Measurements from ENCODE around the gene FMNL1. TPM values are rescaled to one million over a fixed set of nuclear protein-coding genes. Genes with fewer than 3 reads are reported as not detected.

FMNL1 gene
- total RNA-seq, 1 donor from 2014 or later, result 22.1 TPM

DNA sequence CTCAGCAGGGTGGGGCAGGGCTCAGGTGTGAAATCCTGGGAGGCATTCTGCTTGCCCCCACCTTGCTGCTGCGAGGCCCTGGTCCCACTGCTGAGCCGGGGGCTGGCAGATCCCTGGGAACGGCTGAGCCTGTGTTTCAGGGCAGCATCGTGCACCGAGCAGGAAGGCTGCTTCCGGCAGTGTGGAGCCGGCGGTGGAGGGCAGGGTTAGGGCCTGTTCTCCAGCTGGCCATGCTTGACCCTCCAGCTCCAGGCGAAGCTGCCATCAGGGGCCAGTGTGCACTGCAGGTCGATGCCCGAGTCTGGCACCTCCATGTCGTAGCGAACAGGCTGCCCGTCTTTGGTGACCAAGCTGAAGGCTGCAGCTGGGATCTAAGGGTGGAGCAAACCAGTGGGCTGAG, 42.7 kb downstream of the FMNL1 start:
- intact Hi-C loops (cut with DNase I), result no loop called here
- Histone ChIP-seq H3K9me3 (no peaks in the 10 kb centered on the region), H3K27me3 (no peaks in the 10 kb centered on the region), H3K36me3 (peaks cover 0 to 46% of the 10 kb centered on the region in 2 donors), H3K4me3 (no peak overlapping the region), H3K4me1 (peaks cover 28% of the 10 kb centered on the region), H3K27ac (no peak overlapping the region)
- DNase-seq (ENCODE audit: extremely low spot score in 2 of 2), result no peak
- TF ChIP-seq, protein P1, sequence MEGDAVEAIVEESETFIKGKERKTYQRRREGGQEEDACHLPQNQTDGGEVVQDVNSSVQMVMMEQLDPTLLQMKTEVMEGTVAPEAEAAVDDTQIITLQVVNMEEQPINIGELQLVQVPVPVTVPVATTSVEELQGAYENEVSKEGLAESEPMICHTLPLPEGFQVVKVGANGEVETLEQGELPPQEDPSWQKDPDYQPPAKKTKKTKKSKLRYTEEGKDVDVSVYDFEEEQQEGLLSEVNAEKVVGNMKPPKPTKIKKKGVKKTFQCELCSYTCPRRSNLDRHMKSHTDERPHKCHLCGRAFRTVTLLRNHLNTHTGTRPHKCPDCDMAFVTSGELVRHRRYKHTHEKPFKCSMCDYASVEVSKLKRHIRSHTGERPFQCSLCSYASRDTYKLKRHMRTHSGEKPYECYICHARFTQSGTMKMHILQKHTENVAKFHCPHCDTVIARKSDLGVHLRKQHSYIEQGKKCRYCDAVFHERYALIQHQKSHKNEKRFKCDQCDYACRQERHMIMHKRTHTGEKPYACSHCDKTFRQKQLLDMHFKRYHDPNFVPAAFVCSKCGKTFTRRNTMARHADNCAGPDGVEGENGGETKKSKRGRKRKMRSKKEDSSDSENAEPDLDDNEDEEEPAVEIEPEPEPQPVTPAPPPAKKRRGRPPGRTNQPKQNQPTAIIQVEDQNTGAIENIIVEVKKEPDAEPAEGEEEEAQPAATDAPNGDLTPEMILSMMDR (IDR thresholded peaks at IDR 0.05), result no peak
- TF ChIP-seq POLR2AphosphoS5 (IDR thresholded peaks at IDR 0.05; ENCODE audit: insufficient read depth in 1 of 2, low read depth in 1 of 2) (no peak), POLR2A (IDR thresholded peaks at IDR 0.05) (no peak)

GRCh38 chr17:45264988-45265387, 43.3 kb downstream of the FMNL1 start:
- Histone ChIP-seq H3K27me3 (no peaks in the 10 kb centered on the region), H3K4me3 (no peak overlapping the region), H3K36me3 (peaks cover 0 to 52% of the 10 kb centered on the region in 2 donors), H3K4me1 (peaks cover 28% of the 10 kb centered on the region), H3K9me3 (no peaks in the 10 kb centered on the region), H3K27ac (no peak overlapping the region)
- TF ChIP-seq POLR2AphosphoS5 (IDR thresholded peaks at IDR 0.05; ENCODE audit: insufficient read depth in 1 of 2, low read depth in 1 of 2) (no peak), POLR2A (IDR thresholded peaks at IDR 0.05) (no peak)
- TF ChIP-seq, protein P1 (IDR thresholded peaks at IDR 0.05), result no peak
- no peak for DNase-seq (ENCODE audit: extremely low spot score in 2 of 2)
- intact Hi-C loops (cut with DNase I), result no loop called here

GRCh38 chr17:45265821-45266220, 44.1 kb downstream of the FMNL1 start:
- Histone ChIP-seq H3K36me3 (peaks cover 0 to 60% of the 10 kb centered on the region in 2 donors), H3K4me1 (peaks cover 28% of the 10 kb centered on the region), H3K9me3 (no peaks in the 10 kb centered on the region), H3K27ac (no peak overlapping the region), H3K4me3 (no peak overlapping the region), H3K27me3 (no peaks in the 10 kb centered on the region)
- no peak for DNase-seq (ENCODE audit: extremely low spot score in 2 of 2)
- TF ChIP-seq POLR2AphosphoS5 (IDR thresholded peaks at IDR 0.05; ENCODE audit: insufficient read depth in 1 of 2, low read depth in 1 of 2), result no peak
- no peak for TF ChIP-seq POLR2A (IDR thresholded peaks at IDR 0.05)
- TF ChIP-seq, protein P1 (IDR thresholded peaks at IDR 0.05), result no peak
- intact Hi-C loops (cut with DNase I), result no loop called here

DNA sequence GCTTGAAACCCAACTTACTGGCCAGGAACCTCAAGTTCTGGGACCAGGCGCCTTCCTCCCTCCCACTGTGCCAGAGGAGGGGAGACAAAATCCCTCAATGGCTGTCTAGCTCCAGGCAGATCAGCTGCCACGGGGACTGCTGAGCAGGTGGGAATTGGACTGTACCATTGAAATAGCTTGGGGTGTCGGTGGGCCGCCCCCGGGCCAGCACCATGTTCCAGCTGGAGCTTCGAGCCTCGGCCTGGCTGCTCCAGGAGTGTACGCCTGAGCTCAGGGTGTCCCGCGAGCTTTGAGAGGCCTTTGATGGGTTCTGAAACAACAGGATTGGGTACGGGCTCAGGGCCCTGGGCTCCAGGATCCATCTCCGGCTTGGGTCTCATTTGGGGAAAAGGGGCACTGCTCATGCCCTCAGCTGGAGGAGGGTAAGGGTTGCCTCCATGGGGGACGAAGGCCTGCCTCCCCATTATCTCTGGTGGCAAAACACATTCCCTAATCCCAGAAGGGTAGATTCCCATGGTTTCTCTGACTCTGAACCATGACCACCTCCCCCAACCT, 44.8 kb downstream of the FMNL1 start:
- Histone ChIP-seq H3K27ac (no peak overlapping the region), H3K27me3 (no peaks in the 10 kb centered on the region), H3K4me1 (peaks cover 23% of the 10 kb centered on the region), H3K4me3 (no peak overlapping the region), H3K9me3 (no peaks in the 10 kb centered on the region), H3K36me3 (peaks cover 0 to 64% of the 10 kb centered on the region in 2 donors)
- TF ChIP-seq, protein P1 (IDR thresholded peaks at IDR 0.05), result no peak
- intact Hi-C loops (cut with DNase I), result no loop called here
- no peak for DNase-seq (ENCODE audit: extremely low spot score in 2 of 2)

GRCh38 chr17:45267436-45268055, 45.9 kb downstream of the FMNL1 start:
- H3K27me3 ChIP-seq, result no peaks in the 10 kb centered on the region
- TF ChIP-seq POLR2AphosphoS5 (IDR thresholded peaks at IDR 0.05; ENCODE audit: insufficient read depth in 1 of 2, low read depth in 1 of 2) (no peak), POLR2A (IDR thresholded peaks at IDR 0.05) (no peak)
- TF ChIP-seq, protein P1 (IDR thresholded peaks at IDR 0.05), result no peak
- H3K27ac ChIP-seq, result no peak overlapping the region
- H3K36me3 ChIP-seq, result peaks cover 0 to 71% of the 10 kb centered on the region in 2 donors
- no peak for DNase-seq (ENCODE audit: extremely low spot score in 2 of 2)
- H3K4me3 ChIP-seq, result no peak overlapping the region
- intact Hi-C loops (cut with DNase I), result no loop called here
- peaks cover 14% of the 10 kb centered on the region for H3K4me1 ChIP-seq
- no peaks in the 10 kb centered on the region for H3K9me3 ChIP-seq
